HG03097 (cell line): ENCODE data around the gene KCNA1.
A peak's percentile ranks its signal among the peaks of the same experiment; 100 is the strongest.

ENCODE experiments used
- ATAC-seq: cut with Tn5 transposase; IDR thresholded peaks from one replicate; pipeline ENCODE4 v1.9.1; 2021; ENCODE audit not compliant: unreplicated experiment, low FRiP score

Gene KCNA1

DNA sequence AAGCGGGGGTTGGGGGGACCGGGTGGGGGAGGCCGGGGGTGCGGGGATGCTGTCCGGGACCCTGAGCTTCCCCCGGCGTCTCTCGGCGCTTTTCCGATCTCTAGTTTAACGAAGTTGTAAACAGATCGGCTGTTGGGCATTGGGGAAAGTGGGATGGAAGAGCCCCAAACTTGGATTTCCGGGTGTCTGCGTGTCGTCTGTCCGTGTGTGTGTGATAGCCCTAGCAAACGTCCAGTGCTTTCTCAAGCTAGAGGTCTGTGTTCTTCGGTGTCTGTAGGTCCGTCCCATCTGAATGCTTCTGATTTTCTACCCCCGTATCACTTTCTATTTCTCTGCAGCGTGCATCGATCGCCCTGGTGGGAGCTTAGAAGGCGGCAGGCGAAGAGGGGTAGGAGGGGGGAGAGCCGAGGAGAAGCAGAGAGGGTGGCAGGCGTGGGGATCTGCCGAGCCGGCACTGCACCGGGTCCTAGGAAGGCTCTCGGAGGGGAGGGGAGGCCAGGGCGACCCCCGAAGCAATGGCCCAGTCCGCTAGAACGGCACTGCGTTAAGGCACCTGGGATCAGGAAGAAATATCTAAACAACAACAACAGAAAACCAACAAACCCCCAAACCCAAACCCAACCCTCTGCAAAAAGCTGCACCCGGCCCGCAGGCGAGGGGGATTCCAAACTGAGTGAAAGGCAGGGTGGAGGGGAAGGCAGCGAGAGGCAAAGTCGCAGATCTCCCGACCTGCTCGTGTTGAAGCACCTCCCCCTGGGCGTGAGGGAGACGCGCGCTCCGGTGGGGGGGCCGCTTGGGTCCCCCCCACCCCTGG lies 1.0 kb downstream of the KCNA1 start:
- ATAC-seq, result no peak

DNA sequence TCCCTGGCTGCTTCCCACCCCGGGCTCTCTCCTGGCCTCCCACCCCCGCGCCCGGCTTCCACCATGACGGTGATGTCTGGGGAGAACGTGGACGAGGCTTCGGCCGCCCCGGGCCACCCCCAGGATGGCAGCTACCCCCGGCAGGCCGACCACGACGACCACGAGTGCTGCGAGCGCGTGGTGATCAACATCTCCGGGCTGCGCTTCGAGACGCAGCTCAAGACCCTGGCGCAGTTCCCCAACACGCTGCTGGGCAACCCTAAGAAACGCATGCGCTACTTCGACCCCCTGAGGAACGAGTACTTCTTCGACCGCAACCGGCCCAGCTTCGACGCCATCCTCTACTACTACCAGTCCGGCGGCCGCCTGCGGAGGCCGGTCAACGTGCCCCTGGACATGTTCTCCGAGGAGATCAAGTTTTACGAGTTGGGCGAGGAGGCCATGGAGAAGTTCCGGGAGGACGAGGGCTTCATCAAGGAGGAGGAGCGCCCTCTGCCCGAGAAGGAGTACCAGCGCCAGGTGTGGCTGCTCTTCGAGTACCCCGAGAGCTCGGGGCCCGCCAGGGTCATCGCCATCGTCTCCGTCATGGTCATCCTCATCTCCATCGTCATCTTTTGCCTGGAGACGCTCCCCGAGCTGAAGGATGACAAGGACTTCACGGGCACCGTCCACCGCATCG lies 1.8 kb downstream of the KCNA1 start:
- no peak for ATAC-seq

DNA sequence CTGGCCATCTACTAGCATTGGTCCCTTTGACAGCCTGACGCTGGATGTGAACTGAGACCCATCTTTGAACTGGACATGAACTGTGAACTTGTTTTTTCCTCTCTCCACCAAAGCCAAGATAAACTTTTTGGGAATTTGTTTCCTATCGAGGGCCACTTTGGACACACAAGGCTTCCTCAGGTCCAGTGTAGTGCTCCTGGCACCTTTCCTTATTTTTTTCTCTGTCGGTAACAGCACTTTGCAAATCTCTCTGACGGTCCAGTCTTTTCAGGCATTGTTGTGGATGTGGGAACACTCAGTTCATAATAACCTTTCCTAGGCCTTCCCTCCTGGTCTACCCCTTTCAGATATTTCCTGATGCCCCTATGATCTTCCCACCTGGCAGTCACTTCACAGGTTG lies 5.0 kb downstream of the KCNA1 start:
- ATAC-seq, result no peak

DNA sequence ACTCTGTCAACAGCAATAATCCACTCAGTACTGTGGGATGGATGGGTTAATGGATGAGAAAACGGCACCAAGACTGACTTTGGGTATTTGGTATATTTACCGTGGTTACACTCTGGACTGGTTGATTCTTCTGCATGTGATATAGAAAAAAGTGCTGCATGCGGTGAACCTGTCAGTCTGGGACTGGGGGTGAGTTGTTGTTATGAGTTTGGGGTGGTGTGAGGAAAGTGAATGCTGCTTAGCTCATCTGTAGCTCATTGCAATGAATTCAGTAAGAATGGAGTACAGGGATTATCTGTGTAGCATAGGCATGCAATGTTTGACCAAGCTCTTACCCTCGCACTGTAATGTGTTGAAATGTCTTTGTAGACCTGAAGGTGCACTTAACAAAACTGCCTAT lies 6.0 kb downstream of the KCNA1 start:
- ATAC-seq, result no peak

DNA sequence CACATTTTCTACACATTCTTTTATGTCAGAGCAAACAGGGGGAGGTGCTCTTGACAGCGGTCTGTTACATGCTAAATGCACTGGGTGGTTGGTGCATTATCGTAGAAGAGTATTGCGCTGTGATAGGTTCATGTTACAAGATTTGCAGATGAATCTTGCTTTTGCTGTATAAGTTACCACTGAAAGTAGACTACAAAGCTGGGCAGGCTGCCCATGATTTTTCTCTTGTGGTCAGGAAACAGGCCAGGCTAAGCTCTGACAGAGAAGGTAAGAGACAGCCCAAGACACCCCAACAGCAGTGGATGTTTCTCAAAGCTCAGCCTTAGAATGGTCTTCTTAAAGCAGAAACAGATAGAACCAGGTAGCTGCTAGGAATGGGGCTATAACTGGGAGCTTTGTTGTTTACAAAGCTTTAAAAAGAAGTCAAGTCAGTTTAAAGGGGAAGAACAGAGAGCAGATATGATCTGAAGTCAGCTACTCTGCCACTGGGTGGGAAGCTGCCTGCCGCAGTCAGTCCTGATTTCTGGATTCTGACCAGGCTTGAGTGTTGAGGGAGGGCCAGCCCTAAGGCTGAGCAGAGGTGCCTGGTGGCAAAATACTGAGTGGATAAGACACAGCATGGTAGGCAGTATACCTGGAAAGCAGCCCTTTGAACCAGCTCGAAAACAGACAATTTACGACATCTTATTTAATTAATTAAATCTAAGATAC lies 9.4 kb downstream of the KCNA1 start:
- ATAC-seq, result no peak

DNA sequence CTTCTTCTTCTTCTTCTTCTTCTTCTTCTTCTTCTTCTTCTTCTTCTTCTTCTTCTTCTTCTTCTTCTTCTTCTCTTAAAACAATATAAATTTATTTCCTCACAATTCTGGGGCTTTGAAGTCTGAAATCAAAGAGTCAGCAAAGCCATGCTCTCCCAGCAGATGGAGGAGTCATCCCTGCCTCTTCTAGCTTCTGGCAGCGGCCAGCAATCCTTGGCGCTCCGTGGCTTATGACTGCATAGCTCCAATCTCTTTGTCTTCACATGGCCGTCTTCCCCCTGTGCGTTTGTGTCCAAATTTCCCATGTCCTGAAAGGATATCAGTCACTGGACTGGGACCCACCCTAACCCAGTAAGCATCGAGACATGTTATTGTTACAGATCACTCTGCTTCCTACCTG lies 22.9 kb downstream of the KCNA1 start:
- no peak for ATAC-seq

DNA sequence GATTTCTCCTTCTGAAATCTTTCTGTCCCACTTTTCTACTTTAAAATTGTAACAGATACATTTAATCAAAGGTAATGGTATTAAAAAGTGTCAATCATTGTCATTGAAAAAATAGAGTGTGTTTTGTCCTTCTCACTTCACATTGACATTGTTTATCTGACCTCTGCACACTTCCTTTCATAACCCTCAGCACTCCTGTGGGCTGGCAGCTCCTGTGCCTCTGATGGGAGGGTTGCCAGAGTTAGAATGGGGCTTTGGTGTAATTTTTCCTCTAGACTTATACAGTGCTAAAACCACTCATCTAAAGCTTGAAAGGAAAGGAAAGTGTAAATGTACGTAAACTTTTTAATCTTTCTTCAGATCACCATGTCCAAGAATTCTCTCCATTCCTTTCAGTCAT lies 23.7 kb downstream of the KCNA1 start:
- no peak for ATAC-seq

DNA sequence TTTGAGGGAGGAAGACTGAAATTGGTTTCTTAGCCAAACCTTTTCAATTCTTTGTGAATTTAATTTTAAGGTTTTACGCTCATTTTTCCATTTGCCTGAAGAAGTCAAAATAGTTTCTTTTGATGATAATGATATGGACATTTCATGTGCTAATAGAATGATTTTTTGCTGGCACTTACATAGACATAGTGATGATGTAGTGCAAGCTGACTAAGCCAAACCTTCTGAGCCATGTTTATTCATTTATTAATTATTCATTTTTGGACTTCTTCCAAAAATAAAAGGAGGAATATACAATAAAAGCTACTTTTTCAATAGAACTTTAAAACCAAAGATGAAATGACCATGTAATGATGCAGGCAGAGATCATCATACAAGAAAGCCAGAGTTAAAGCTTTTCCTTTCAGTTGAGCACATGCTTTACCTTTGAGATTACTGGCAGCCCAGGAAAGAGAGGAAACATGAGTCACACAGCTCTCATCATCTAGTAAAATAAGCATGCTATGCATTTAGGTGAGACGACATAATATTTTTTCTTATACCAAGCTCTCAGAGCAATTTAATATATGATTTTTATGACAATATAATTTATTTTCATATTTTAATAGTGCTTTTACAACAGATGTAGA lies 24.8 kb downstream of the KCNA1 start:
- no peak for ATAC-seq

DNA sequence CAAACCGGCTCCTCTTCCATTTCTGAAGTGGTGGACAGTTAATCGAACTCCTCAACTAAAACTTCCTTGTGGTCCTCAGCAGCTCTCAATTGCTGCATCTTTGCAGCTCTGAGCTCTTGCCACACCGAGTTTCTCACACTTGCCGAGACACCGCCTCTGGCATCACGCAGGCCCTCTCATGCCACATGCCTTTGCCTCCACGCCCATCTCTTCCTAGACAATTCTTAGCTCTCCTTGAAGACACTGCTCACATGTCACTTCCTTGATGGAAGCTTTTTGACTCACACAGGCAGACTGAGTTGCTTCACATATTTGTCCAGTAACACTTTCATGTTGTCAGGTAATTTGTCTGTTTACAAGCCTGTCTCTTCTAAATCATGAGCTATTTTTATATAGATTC lies 29.2 kb downstream of the KCNA1 start:
- ATAC-seq, result no peak

DNA sequence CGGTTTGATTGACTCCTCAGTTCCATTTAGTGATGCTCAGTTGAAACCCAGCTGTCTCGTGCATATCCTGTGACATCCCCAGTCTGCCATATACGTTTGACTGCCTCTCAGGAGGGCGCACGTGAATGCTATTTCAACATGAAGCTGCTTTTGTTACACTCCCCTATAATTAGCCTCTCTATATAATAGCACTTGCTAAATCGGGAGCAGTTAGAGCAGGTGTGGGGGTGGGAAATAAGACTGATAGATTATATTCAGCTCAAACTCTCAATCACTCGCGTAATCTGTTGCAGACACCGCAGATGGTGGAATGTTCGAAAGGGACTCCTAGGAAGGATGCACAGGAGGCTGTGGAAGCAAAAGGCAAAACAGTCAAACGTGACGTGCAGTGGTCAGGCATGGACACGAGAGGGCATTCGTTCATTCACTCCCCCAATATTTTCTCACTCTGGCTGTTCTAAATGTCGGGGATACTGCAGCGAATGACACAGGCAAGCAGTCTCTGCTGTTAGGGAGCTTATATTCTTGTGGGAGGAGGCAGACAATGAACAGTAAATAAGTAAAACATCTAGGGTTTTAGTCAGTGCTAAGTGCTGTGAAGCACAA lies 29.8 kb downstream of the KCNA1 start:
- no peak for ATAC-seq

DNA sequence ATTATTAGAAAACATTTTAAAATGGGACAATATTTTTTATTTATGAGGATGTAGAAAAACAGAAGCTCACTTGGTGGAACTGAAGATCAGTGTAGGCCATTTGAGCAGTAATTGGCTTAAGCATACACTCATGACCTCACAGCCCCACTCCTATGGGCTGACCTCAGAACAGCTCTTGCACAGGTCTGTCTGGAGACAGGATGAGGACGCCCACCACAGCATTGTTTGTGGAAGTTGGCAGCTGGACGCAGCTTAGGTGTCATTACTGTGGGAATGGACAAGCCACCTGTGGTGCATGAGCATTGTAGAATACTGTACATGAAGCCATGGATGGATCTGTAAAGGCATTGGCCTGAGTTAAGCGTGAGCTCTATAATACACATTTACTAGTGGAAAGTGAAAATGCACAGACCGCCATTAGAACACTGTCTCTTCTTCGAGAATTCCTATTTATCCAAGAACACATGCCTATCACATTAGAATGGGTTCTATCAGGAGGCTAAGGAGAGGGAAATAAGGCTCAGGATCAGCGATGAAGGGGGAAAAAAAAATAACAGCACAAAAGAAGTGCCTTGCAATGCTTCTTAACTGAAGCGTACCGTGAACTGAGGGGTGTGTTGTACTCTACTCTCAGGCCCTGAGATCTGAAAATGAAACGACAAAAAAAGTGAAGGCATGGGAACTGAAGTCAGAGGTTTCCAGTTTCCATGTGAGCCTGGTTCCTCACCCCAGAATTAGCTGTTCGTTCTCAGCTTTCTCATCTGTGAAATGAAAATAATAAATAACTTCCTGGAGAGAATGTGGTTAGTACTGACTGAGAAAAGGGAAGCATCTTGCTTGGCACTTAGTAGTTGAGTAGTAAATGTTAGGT lies 33.6 kb downstream of the KCNA1 start:
- peak; percentile 82 for ATAC-seq

DNA sequence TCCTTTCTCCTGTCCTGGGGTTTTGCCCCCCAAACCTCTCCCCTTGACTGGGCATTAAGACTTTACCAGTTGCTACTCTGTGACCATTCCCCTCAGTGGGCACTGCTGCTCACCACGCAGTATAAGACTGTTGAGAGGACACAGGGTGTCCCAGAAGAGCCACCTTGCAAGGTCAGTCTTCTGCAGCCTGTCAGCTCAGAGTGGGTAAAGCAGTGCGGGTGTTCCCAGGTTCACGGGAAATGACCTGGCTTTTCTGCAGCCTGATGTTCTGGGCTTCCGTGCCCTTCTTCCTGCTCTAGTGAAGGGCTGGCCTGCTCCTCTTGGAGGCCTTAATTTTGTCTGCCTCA lies 34.2 kb downstream of the KCNA1 start:
- peak; percentile 35 for ATAC-seq

DNA sequence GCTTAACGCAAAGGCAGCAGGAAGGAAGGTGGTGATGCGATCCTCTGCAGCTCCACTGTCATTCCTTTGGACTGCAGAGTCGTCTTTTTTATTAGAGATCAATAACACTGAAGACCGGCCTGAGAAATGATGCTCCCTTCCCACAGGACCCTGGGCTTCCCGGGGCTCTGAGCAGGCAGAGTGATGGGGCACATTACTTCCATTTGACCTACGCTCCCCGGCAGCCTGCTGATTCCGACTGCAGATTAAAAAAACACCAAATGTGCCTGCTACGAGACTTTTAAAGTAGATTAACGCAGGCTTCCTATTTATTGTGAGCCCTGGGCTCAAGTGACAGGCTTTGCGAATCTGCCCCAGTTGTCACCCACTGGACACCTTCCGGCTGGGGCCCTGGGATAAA lies 37.5 kb downstream of the KCNA1 start:
- no peak for ATAC-seq

DNA sequence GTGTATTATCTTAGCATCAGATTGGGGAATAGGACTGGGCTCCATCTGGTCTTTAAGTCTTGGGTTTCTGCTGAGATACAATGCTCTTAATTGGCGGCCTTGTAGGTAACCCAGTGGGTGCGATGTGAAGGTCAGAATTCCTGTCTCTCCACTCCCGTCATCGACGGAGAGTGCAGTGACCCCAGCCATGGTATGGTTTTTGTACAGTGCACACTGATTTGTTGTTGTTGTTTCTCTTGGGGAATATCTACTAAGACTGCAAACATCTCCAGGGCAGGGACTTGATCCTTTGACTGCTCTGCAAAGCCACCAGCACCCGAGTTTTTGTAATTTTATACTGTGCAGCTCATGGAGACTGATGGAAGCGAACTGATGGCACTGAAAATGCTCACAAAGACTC lies 41.4 kb downstream of the KCNA1 start:
- ATAC-seq, result no peak

DNA sequence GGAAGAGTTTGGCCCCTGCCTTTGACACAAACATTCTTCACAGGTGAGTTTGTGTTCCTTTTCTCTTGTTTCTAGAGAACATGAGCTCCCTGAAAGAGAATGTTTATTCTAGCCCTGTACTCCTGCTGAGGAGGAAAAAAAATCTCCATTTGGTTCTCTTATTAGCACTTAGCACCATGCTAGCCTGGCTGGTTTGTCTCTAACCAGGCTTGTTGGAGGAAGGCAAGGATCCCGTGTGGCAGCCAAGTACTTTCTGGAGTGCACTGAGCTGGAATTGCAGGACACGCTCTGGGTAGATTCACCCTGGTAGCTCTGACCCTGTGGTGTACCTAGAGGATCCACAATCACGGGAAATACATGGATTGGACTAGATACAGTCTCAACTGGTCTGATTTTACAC lies 41.9 kb downstream of the KCNA1 start:
- ATAC-seq, result no peak

DNA sequence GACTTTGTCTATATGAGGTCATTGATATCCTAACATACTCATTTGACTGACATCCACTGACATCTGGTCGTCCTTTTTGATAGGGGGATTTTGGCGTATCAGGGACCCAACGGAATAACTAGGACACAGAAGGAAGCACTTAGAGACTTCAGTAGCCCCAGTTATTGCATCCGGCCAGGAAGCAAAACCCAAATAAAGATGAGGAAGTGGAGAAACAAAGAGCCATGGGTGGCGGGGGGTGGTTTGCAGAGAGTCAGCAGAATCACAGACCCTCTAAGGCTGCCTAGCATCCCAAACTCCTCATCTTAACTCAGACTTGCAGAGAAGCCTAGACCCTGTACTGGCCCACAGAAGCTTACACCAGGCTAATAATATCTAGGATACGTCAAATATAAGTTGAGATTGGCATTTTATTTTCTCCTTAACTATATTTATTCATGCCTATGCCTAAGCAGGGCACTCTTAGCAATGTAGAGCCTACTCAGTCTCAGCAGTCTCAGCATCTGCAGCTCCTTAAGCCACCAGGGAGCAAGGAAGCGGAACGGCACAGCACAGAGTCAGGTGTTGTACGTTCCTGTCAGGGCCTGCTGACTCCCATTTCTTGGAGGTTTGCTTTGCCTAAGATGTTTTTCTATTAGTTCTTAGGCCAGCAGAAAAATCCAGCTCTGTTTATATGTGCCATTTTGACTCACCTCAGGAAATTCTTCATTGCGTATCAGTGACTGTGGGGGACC lies 45.1 kb downstream of the KCNA1 start:
- no peak for ATAC-seq

DNA sequence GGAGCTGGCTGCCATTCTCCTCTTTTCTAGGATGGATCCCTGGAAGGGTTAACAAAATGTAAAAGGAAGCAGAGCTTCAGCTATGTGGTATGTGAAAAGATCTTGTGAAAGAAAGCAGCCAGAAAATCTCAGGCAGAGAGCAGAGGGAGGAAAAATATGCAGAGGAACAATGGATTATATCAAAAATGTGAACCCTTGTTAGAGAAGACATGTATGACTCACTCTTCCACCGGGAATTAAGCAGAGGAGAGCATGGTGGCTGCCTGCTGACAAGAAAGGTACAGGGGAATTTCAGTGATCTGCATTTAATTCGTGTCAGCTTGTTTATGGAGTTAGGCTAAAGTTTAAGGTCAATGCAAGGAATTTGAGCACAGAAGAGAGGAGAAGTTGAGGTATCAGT lies 46.3 kb downstream of the KCNA1 start:
- ATAC-seq, result no peak

DNA sequence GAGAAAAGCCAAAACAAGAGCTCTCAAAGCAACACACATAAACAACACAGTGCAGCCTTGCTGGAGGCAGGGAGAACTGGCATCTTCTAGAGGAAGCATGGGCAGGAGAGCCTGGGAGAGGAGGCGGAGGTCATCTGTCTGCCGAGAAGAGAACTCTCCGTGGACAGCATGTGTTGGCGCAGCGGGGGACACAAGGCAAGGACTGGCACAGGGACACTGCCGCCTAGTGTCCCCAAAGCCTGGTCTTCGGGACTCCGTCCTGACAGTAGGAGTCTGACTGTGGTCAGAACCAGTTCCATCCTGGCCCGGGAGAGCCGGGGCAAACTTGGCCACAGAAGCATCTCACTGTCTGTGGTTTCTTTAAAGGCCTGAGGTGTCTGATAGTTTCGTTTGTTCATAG lies 47.3 kb downstream of the KCNA1 start:
- ATAC-seq, result no peak

DNA sequence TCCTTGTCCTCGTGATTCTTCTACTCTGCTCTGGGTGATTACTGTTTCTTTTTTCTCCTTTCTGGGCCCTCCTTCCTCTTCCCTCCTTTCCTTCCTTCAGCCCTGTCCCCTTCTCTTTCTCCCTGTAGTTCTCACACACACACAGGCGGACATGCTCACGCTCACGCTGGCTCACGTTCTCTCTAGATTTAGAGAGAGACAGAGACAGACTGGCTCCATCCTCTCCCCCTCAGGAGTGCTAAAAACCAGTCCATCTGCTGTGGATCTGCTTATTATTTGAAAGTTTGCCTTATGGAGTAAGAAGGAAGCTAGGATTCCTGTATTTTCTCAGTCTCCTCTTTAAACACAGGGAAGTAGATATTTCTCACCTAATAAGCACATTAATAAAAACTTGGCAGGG lies 48.1 kb downstream of the KCNA1 start:
- no peak for ATAC-seq
